ENCODE results near the gene TOB1.

TOB1 gene

GRCh38 chr17:50867363-50868139 lies 1.4 kb upstream of the TOB1 start (continued):
- TF ChIP-seq, protein P1, sequence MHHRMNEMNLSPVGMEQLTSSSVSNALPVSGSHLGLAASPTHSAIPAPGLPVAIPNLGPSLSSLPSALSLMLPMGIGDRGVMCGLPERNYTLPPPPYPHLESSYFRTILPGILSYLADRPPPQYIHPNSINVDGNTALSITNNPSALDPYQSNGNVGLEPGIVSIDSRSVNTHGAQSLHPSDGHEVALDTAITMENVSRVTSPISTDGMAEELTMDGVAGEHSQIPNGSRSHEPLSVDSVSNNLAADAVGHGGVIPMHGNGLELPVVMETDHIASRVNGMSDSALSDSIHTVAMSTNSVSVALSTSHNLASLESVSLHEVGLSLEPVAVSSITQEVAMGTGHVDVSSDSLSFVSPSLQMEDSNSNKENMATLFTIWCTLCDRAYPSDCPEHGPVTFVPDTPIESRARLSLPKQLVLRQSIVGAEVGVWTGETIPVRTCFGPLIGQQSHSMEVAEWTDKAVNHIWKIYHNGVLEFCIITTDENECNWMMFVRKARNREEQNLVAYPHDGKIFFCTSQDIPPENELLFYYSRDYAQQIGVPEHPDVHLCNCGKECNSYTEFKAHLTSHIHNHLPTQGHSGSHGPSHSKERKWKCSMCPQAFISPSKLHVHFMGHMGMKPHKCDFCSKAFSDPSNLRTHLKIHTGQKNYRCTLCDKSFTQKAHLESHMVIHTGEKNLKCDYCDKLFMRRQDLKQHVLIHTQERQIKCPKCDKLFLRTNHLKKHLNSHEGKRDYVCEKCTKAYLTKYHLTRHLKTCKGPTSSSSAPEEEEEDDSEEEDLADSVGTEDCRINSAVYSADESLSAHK (tag by site-specific recombination; IDR thresholded peaks at IDR 0.05): no peak
- TF ChIP-seq ZNF239 (tag by site-specific recombination; IDR thresholded peaks at IDR 0.05): no peak
- no peak for TF ChIP-seq ZNF549 (tag by site-specific recombination; IDR thresholded peaks at IDR 0.05)
- no peak for TF ChIP-seq REPIN1 (tag by site-specific recombination; IDR thresholded peaks at IDR 0.05; ENCODE audit: low read depth)
- no peak for TF ChIP-seq ZNF707 (tag by site-specific recombination; IDR thresholded peaks at IDR 0.05)
- peak; percentile 97 for TF ChIP-seq MZF1 (tag by site-specific recombination; IDR thresholded peaks at IDR 0.05; ENCODE audit: borderline replicate concordance)
- TF ChIP-seq, protein P2, sequence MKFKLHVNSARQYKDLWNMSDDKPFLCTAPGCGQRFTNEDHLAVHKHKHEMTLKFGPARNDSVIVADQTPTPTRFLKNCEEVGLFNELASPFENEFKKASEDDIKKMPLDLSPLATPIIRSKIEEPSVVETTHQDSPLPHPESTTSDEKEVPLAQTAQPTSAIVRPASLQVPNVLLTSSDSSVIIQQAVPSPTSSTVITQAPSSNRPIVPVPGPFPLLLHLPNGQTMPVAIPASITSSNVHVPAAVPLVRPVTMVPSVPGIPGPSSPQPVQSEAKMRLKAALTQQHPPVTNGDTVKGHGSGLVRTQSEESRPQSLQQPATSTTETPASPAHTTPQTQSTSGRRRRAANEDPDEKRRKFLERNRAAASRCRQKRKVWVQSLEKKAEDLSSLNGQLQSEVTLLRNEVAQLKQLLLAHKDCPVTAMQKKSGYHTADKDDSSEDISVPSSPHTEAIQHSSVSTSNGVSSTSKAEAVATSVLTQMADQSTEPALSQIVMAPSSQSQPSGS (tag by site-specific recombination; IDR thresholded peaks at IDR 0.05; ENCODE audit: low read depth): no peak
- TF ChIP-seq TSHZ1 (tag by site-specific recombination; IDR thresholded peaks at IDR 0.05; ENCODE audit: borderline replicate concordance): no peak
- no peak for TF ChIP-seq SCRT1 (tag by site-specific recombination; IDR thresholded peaks at IDR 0.05; ENCODE audit: borderline replicate concordance)
- TF ChIP-seq ZNF248 (tag by site-specific recombination; IDR thresholded peaks at IDR 0.05): no peak
- TF ChIP-seq WT1 (tag by site-specific recombination; IDR thresholded peaks at IDR 0.05): peak; percentile 48; the same call in 1 of the 2 replicates
- TF ChIP-seq ZNF629 (tag by site-specific recombination; IDR thresholded peaks at IDR 0.05): peak; percentile 80
- TF ChIP-seq BCL11B (tag by site-specific recombination; IDR thresholded peaks at IDR 0.05; ENCODE audit: low read depth): no peak
- no peak for TF ChIP-seq TRIM28 (IDR thresholded peaks at IDR 0.05; ENCODE audit: borderline replicate concordance, low read length)
- TF ChIP-seq YY2 (tag by site-specific recombination; IDR thresholded peaks at IDR 0.05): no peak
- peak; percentile 47 for TF ChIP-seq FEZF1 (tag by site-specific recombination; IDR thresholded peaks at IDR 0.05)
- TF ChIP-seq GFI1B (tag by site-specific recombination; IDR thresholded peaks at IDR 0.05): no peak
- TF ChIP-seq ZNF488 (tag by site-specific recombination; IDR thresholded peaks at IDR 0.05): no peak
- TF ChIP-seq ZNF639 (tag by site-specific recombination; IDR thresholded peaks at IDR 0.05): no peak
- no peak for TF ChIP-seq ZNF354C (tag by site-specific recombination; IDR thresholded peaks at IDR 0.05; ENCODE audit: borderline replicate concordance, low read depth)
- no peak for TF ChIP-seq ZNF302 (tag by site-specific recombination; IDR thresholded peaks at IDR 0.05; ENCODE audit: low read depth)
- TF ChIP-seq ZNF335 (tag by site-specific recombination; conservative IDR thresholded peaks at IDR 0.05): peak; percentile 98
- TF ChIP-seq ZFP3 (tag by site-specific recombination; IDR thresholded peaks at IDR 0.05; ENCODE audit: low read depth): no peak
- TF ChIP-seq ZNF202 (tag by site-specific recombination; IDR thresholded peaks at IDR 0.05; ENCODE audit: borderline replicate concordance): no peak
- 0 out of 2 replicates have a peak, but pooled peaks have one; percentile 43 for TF ChIP-seq ZSCAN23 (tag by site-specific recombination; IDR thresholded peaks at IDR 0.05)

All from HEK293 (cell line).